NCI-H187 treated with DMSO at 0.1 percent for 48 hours (cell line): ENCODE results near the gene VMO1.

Experiments used
- DNase-seq: peaks from one replicate; lab custom pipeline; 2025; lab: John Stamatoyannopoulos, UW

VMO1 gene

GRCh38 chr17:4796552-4796920 is 10.4 kb upstream of the VMO1 start:
- no peak for DNase-seq

- no peak for DNase-seq
Observed at GRCh38 chr17:4795168-4795567, 9.0 kb upstream of the VMO1 start.

GRCh38 chr17:4790705-4791088 is 4.5 kb upstream of the VMO1 start:
- no peak for DNase-seq

- no peak for DNase-seq
Observed at GRCh38 chr17:4789951-4790704, 4.0 kb upstream of the VMO1 start.

- no peak for DNase-seq
Observed at GRCh38 chr17:4789701-4789950, 3.5 kb upstream of the VMO1 start.

- DNase-seq: no peak
Observed at GRCh38 chr17:4788807-4789700, 2.9 kb upstream of the VMO1 start, which contains the start of gene GLTPD2. TSS of gene GLTPD2 (plus strand) at chr17:4788964. CDS start at chr17:4789012, 48 bp downstream.

DNA sequence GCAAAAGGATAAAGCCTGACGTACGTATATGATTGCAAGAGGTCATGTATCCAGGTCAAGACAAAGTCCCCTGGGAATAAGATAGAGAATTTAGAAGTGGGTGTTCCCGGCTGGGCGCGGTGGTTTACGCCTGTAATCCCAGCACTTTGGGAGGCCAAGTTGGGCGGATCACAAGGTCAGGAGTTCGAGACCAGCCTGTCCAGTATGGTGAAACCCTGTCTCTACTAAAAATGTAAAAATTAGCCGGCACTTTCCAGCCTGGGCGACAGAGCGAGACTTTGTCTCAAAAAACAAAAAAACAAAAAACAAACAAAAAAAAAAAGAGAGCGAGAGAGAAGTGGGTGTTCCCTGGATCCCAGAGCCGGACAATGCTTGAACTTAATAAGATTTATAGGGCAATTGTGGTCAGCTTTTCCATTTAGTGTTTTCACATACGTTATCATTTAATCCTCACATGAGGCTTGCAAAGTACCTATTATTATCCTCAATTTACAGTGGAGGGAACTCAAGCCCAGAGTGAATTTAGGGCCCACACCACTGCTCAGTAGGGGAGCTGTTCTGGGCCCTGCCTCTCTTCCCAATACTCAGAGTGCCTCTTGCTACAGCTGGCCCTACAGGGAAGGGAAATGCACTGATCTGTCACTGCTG is 2.1 kb upstream of the VMO1 start:
- no peak for DNase-seq

GRCh38 chr17:4786516-4786915 is 352 bp upstream of the VMO1 start:
- DNase-seq: no peak

DNA sequence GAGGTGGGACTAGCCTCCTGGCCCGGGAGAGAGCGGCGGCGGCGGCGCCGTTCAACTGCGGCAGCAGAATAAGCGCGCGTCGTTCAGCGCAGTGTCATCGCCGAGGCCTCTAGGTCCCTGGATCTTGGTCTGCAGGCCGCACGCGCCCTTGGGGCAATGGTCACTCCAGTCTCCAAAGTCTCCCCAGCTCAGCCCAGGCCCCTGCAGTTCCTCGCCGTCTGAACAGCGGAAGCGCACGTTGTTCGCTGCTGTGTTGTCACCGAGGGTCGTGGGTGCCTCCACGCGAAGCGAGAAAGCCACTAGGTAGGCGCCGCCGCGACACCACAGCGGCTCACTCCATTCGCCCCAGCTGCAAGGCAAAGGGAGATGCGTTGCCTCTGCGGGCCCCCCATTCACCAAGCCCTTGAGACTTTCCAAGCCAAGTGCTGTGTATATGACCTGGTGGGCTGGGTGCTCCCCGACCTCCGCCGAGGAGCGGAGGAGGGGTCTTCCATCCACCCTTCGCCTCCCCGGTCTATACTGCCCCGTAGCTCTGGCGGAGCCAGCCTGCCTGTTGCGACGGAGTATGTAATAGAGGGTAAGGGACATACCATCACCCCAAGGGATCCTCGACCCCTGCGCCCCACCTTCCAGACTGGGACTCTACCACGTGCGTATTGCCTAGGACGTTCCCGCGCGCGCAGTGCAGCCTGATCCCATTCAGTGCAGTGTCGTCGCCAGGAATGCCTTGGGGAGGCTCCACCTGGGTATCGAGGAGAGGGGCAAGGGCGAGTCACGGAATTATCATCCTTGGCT is 656 bp downstream of the VMO1 start:
- no peak for DNase-seq

GRCh38 chr17:4782652-4783051 is 3.5 kb downstream of the VMO1 start:
- no peak for DNase-seq

GRCh38 chr17:4780325-4780955 is 5.7 kb downstream of the VMO1 start:
- no peak for DNase-seq

DNA sequence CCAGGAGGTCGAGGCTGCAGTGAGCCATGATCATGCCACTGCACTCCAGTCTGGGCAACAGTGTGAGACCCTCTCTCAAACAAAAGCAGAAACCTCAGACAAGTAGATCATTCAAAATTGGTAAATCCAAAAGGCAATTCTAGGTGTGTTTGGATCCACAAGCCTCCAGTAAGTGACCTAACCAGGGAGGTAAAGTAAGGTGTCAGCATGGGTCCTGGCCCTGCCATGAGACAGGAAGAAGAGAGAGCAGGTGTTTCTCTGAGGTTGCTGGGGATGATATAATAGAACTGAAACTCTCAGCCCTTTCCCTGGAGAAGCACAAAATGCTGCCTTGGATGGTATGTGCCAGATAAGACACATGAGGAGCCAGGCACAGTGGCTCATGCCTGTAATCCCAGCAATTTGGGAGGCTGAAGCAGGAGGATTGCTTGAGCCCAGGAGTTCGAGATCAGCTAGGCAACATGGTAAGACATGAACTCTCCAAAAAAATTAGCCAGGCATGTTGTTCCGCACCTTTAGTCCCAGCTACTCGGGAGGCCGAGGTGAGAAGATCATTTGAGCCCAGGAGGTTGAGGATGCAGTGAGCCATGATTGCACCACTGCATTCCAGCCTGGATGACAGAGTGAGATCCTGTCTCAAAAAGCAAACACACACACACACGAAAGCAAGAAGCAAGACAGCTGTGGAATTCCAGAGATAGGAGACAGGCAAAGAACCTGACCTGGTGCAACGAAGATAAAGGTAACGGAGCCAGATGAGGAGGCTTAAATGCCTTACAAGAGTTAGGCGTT is 8.0 kb downstream of the VMO1 start:
- no peak for DNase-seq

- no peak for DNase-seq
Observed at GRCh38 chr17:4772235-4772613, 13.9 kb downstream of the VMO1 start.

GRCh38 chr17:4771519-4772234 is 14.5 kb downstream of the VMO1 start, which contains the start of gene TM4SF5:
TSS of gene TM4SF5 (plus strand) at chr17:4771886. CDS start at chr17:4771923, 37 bp downstream.
- no peak for DNase-seq

DNA sequence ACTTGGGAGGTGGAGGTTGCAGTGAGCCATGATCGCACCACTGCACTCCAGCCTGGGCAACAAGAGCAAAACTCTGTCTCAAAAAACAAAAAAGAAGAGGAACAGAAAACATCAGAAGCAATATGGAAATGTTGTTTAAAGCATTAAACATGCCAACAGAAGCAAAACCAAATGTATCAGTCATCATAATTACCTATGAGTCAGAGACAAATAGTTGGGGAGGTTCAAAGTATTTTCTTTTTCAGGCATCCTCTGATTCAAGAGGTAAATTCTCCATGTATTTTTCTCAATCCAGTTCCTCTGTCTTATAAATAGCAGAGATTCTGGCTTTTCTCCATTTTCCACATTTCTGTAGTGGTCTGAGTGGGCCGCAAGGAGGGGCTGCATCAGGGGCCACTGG is 16.5 kb downstream of the VMO1 start:
- no peak for DNase-seq

DNA sequence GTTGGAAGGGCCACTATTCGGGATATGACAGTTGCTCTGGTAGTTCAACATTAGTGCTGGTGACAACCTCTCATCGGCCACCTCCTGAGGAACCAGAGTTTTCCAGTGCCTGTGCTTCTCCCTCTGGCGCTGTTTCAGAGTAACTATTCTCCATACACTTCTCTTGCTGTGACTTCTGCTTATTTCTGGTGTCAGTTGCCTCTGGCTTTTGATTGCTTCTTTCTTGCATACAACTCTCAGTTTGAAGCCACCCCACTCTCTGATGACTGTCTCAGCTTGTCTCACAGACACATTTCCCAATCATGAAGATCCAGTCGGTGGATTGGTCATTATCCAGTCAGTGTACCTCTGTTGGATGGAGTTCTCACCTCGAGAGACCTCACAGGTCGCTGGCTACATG is 17.9 kb downstream of the VMO1 start:
- no peak for DNase-seq

DNA sequence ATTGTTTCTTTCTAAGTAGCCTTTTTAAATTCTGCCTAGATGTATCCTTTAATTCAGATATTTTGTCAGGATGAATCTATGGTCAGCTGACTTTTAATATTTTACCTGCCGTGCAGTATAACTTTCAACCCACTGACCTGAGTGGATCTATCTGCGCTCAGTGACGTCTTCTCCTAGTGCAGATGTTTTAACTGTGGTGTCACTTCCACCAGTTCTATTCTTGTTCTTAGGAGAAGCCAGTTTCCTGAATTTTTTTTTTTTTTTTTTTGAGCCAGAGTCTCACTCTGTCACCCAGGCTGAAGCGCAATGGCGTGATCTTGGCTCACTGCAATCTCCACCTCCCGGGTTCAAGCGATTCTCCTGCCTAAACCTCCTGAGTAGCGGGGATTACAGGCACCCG is 19.4 kb downstream of the VMO1 start:
- DNase-seq: no peak

DNA sequence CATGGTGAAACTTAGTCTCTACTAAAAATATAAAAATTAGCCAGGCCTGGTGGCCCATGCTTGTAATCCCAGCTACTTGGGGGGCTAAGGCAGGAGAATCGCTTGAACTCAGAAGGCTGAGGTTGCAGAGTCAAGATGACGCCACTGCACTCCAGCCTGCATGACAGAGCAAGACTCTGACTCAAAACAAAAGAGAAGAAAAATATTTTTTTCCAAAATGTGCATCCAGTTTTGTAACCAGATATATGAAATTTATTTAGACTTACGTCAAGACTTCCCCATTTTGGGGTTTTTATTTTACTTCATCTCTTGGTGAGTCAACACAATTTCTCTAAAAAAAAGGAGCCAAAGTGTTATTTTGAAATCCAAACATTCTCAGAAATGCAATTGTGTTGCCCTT is 20.0 kb downstream of the VMO1 start:
- no peak for DNase-seq

DNA sequence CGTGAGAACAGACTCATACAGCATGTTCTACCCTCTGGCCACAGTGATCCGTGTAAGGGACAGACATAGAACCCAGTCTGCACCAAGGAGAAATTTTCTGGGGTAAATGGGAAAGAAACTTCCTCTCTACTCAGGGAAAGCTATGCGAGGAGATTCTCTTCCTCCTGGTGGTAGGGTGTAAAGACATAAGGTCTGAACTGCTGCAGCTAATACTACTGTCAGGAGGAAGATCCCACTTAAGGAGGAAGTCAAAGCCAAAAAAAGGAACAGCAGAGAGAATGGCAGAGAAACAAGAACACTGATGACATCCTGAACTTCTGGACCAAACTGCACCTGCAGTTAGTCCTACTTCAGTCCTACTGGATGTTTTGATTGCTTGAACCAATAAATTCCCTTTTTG is 21.6 kb downstream of the VMO1 start:
- no peak for DNase-seq

DNA sequence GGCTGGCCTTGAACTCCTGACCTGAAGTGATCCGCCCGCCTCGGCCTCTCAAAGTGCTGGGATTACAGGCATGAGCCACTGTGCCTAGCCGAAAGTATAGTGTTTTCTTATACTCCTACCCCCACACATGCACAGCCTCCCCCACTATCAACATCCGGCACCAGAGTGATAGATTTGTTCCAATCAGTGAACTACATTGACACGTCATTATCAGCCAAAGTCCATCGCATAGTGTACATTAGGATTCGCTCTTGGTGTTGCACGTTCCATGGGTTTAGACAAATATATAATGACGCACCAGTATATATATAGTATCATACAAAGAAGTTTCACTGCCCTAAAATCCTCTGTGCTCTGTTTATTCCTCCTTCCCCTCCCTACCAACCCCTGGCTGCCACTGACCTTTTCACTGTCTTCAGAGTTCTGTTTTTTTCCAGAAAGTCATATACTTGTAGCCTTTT is 26.4 kb downstream of the VMO1 start:
- no peak for DNase-seq
